HL-60 (cell line): Measurements from ENCODE around the gene SIPA1L3.

Experiments used
- POLR2AphosphoS5 ChIP-seq: IDR thresholded peaks from 2 replicates; pipeline ENCODE4 v1.6.1; 2012; ENCODE audit warnings: low read depth
- SPI1 ChIP-seq: IDR thresholded peaks from 2 replicates; pipeline ENCODE4 v1.6.1; 2012; ENCODE audit warnings: low read depth, mild to moderate bottlenecking, borderline replicate concordance
- TF ChIP-seq, protein P1 (sequence below): IDR thresholded peaks from one replicate; pipeline ENCODE4 v1.5.1; 2011; ENCODE audit warnings: low read length, control low read depth, inconsistent platforms; ENCODE audit not compliant: insufficient read depth

DNA sequence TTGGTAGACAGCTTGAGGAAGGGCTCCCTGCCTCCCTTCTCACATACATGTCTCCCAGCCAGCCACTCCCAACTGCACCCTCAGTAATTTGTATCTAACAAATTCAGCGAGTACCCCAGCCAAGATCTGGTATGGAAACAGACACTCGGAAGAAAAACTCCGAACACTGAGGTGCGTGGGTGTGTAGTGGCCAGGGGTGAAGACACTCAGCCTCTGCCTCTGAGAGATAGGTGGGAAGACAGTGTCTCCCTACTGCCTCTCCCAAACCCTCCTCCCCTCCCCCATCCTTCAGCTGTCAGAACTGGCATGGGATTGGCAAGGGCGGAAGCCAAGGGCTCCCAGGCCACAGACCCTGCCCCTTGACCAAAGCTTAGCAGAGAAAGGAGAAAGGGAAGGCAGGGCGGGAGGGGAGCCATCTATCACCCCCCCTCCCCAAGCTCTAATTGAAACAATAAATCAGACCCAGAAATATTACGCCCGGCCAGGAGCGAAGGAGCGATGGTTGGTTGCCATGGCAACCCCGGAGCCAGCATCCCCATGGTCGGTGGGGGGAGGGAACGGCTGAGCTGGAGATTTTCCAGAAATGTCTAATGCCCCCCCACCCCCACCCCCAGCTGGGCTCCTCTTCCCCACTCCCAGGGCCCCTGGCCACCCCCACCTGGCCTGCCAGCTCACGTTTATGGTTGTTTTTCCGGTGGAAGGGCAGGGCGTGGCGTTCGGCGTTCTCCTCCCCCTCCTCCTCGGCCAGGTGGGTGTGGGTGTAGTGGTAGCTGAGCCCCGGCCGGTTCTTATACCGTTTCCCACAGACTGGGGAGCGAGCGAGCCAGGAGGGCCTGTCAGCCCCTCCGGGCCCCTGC, 310.0 kb downstream of the SIPA1L3 start:
- TF ChIP-seq, protein P1, sequence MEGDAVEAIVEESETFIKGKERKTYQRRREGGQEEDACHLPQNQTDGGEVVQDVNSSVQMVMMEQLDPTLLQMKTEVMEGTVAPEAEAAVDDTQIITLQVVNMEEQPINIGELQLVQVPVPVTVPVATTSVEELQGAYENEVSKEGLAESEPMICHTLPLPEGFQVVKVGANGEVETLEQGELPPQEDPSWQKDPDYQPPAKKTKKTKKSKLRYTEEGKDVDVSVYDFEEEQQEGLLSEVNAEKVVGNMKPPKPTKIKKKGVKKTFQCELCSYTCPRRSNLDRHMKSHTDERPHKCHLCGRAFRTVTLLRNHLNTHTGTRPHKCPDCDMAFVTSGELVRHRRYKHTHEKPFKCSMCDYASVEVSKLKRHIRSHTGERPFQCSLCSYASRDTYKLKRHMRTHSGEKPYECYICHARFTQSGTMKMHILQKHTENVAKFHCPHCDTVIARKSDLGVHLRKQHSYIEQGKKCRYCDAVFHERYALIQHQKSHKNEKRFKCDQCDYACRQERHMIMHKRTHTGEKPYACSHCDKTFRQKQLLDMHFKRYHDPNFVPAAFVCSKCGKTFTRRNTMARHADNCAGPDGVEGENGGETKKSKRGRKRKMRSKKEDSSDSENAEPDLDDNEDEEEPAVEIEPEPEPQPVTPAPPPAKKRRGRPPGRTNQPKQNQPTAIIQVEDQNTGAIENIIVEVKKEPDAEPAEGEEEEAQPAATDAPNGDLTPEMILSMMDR = no peak
- TF ChIP-seq POLR2AphosphoS5 (no peak), SPI1 (no peak)
